GM19043 (cell line): Measurements from ENCODE around the gene AGMO.

ENCODE experiments used
- ATAC-seq: cut with Tn5 transposase; IDR thresholded peaks from one replicate; pipeline ENCODE4 v1.9.1; 2021; ENCODE audit warnings: low read depth; ENCODE audit not compliant: unreplicated experiment

The AGMO gene

DNA sequence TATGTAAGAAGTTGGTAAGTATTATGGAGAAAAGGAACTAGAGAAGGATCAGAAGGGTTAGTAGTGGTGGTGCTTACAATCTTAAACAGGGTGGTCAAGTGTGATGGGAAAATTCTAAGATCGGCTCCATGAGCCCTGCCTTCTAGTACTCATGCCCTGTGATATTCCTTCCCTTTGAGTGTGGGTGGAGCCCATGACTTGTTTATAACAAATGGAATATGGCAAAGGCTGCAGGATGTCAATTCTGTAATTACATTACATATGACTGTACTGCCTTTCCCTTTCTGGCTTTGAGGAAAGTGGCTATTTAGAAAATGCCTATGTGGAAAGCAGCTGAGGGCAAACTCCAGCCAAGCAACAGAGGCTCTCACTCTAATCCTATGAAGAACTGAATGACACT lies 309.6 kb downstream of the AGMO start:
- ATAC-seq = no peak

DNA sequence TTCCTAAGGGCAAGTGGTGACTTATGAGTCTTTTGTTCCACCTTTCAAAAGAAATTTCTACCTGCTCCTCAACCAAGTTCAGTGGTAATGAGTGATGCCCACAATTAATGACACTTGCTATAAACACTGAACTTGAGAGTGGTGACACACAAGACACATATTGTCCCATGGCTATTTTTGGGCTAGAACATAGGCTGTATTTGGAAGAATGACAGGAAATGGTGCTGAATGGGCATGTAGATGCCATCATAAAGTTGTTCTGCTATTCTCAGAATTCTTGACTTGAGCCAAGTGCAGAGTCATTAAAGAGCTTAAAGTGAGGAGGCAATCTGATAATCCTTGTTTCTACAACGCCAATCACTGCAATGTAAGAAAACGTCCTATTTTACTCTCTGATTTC lies 313.3 kb downstream of the AGMO start:
- ATAC-seq = no peak

GRCh38 chr7:15245831-15246230 lies 316.0 kb downstream of the AGMO start:
- ATAC-seq = no peak

- no peak for ATAC-seq
Measured at GRCh38 chr7:15239801-15240200, 322.0 kb downstream of the AGMO start.

DNA sequence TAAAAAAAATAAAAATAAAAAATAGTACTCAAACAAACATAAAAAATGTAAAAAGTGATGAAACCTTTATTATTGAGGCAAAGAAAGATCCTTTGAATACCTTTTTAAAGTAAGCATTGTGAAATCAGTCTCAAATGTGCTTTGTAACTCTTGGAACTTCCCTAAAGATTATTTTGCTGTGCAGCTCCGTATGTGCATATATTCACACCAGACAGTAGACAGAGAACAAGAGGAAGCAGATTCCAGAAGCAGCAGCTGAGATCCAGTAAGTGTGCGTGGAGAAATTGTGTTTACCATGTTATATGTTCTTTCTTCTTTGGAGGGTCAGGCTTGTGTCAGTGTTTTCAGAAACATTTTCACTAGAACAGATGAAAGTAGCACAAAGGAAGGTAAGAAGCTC lies 324.9 kb downstream of the AGMO start:
- no peak for ATAC-seq

DNA sequence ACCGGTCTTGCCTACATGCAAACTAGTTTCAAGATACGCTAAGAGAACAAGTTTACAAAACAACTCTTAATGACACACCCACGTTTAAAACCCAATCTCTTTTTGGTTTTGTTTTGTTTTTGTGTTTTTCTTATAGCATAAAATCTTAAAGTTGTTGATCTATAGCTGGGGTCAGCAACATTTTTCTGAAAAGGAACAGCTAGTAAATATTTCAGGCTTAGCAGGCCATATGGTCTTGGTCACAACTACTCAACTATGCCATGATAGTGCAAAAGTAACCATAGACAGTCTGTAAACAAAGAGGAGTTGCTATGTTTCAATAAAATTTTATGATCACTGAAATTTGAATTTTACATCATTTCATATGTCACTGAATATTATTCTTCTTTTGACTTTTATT lies 327.4 kb downstream of the AGMO start:
- ATAC-seq = no peak

DNA sequence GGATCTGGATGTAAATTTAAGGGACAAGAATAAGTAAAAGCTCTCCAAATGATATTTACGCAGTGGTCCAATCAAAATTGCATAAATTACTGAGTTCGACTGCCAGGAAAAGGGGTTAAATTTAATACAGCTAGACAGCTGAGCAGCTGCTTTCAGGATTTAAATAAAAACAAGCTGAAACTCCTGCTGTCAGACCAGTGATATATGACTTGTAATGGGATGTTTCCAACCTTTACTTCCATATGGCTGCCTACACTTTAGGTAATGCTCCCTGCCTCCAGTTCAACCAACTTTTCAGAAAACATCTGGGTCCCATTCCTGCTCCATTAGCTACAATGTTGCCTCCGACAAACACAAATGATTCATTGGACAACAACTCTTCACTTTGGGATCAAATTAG lies 333.0 kb downstream of the AGMO start:
- ATAC-seq = no peak

DNA sequence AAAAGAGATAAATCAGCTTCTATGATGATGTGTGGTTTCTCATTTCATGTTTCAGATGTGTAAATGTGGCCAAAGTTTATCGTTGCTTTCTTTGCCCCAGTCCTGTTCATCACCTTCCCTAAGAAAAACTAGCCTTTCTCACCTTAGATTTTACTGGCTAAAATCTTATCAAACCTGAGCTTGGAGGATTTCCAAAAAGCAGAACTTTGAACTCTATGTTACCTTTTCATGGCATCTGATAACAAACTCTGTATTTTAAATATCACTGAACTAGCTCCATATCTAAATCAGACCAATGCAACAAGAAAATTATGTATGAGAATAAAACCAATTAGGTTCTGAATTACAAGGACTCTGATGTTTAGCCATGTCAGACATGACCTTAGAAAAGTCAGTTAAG lies 335.8 kb downstream of the AGMO start:
- no peak for ATAC-seq

- no peak for ATAC-seq
Measured at GRCh38 chr7:15219758-15220157, 342.1 kb downstream of the AGMO start.

- no peak for ATAC-seq
Measured at GRCh38 chr7:15218261-15218660, 343.6 kb downstream of the AGMO start.

GRCh38 chr7:15215616-15216015 lies 346.2 kb downstream of the AGMO start:
- ATAC-seq = no peak

- no peak for ATAC-seq
Measured at GRCh38 chr7:15214976-15215375, 346.8 kb downstream of the AGMO start.

DNA sequence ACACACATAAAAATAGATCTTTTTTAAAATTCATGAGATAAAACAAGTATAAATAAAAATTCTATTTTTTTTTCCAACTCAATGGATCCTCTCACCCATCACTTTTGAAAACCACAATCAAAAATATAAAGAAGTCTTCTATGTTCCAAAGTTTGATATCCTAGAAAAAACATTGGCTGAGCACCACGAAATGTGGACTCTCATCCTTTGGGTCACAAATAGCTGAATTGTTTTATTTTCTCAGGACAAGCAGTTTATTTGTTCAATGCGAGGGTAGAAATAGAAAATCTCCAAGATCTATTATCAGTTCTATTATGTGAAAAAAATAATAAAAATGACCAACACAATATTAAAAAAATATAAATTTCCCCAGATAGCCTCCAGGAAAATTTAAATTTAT lies 348.7 kb downstream of the AGMO start:
- no peak for ATAC-seq

DNA sequence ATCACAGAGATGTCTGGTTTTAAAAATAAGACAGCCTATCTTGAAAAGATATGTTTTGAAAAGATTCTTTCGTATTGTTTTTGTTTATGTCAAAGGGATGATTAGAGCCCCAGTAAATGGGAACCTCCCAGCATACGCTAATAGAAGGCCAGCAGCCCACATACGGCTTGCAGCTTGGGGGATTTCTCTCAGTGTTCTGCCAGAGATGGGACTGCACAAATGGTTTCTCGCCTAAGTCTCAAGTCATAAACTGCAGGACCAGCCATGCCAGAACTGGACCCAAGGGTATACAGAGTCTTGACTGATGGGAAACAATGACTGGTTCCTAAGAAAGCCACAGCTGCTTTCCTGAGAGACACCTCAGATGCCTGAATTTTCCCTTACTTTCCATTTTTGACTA lies 352.4 kb downstream of the AGMO start:
- no peak for ATAC-seq

GRCh38 chr7:15204421-15204820 lies 357.4 kb downstream of the AGMO start:
- ATAC-seq = no peak

GRCh38 chr7:15199482-15199881 lies 362.3 kb downstream of the AGMO start:
- ATAC-seq = no peak

- no peak for ATAC-seq
Measured at GRCh38 chr7:15197042-15197977, 364.5 kb downstream of the AGMO start.

DNA sequence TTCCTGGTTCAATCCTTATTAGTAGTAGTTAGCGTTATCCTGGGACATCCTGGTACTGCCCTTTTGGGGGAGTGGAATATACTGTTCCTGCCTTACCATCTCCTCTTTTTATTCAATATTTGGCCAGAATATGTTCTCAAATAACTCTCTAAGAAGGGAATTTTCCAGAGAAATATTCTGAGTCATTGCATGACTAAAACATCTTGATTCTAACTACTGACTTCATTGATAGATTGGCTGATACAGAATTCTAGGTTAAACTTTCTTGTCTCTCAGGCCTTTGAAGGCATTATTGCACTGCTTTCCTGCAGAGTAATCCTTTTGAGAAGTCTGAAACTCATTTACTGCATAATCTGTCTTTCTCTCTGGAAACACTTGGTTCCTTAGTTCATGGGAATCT lies 383.8 kb downstream of the AGMO start:
- no peak for ATAC-seq

DNA sequence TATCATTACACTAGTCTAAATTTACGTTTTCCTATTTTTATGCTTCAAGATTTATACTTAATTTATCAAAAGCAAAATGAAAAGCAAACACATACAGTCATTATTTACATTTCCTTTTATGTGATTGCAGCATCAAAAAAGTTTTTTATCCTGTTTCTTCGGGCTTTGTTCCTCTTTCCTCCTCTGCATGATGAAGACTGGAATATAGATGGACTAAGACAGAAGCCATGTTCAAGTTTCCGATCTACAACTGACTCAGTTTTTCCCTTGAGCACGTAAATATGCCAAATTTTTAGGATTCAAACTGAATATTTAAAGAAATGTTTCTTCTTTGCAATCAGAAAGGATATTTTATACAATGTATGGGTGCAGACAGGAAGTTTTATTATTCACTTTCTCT lies 385.7 kb downstream of the AGMO start:
- no peak for ATAC-seq

GRCh38 chr7:15175152-15175551 lies 386.7 kb downstream of the AGMO start:
- ATAC-seq = no peak

DNA sequence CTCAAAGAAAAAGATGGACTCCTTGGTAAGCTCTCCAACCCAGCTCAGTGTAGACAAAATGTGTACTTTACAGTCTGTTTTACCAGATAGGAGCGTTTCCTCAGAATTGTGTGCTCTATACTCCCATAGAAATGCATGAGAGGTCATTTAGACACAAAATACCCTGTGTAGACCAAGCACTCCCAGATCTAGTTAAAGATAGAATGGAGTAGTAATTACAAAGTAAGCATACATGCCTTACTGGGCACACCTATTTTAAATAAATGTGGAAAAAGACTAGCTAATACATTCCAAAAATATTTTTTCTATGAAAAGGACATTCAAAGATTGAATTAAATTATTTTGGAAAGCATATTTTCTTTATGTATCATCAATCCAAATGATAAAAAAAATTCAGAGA lies 387.3 kb downstream of the AGMO start:
- ATAC-seq = no peak

GRCh38 chr7:15168489-15168888 lies 393.3 kb downstream of the AGMO start:
- ATAC-seq = no peak

GRCh38 chr7:15167912-15168311 lies 393.9 kb downstream of the AGMO start:
- ATAC-seq = no peak
